ENCODE data around the gene GP1BB.

GP1BB gene

DNA sequence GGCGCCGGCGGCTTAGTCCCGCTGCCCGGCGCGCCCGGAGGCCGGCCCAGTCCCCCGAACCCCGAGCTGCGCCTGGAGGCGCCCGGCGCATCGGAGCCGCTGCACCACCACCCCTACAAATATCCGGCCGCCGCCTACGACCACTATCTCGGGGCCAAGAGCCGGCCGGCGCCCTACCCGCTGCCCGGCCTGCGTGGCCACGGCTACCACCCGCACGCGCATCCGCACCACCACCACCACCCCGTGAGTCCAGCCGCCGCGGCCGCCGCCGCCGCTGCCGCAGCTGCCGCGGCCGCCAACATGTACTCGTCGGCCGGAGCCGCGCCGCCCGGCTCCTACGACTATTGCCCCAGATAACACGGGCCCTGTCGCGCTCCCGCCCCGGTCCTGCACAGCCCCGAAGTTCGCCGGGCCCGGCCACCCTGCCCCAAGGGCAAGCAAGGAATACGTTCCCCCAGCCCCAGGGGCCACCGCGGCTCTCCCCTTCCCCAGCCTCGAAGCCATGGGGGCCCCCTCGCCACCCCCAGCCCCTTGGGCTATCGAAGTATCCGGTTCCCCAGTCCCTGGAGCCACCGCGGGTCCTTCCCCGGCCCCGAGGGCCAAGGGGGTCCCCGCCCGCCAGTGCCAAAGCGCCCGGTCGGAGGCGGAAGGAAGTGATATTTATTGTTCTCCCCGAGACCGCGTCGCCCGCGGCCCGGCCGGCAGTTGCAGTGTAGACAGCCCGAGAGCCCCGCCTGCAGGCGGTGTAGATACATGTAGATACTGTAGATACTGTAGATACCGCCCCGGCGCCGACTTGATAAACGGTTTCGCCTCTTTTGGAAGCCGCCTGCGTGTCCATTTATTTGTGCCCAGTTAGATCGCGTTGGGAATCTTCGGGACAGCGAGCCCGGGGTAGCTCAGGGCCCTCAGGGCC is 43.4 kb downstream of the GP1BB start:
- peak; percentile 25 for DNase-seq (ENCODE audit: low spot score)

DNA sequence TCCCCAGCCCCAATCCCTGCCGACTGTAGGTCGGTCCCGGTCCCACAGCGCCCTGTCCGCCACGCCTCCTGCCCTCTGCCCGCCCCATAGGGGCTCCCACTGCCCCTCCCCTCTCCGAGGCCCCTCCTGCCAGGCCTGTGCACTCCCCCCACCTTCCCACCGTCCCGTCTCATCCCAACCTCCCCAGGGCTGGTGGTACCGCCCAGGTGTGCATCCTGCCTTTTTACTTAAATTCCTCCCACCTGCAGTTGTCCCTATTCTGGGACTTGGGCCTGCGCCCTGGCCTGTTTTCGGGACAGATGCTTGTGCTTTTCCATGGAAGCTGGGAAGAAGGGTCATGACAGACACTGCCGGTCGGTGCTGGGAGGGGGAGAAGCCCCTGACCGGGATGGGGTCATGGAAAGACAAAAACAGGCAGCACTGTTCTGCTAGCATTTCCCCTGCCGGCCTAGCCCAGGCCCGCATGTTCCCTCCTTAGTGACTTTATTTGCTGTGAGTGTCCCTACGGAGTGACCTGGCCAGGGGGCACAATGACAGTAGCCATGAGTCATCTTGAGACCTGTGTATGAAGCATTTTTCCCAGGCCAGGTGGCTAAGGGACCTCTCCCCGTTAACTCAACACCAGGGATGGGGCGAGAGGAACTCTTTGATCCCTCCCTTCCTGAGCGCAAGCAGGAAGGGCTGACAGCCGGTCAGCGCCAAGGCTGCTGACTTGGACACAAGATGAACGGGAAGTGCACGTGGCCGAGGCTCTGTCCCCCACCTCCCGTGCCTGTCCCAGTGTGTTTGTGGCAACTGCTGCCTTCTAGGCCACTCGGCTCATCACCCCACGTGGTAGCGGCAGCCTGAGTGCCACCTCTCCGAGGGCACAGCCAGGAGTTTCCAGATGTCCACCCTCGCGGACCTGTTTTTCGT is 44.3 kb downstream of the GP1BB start:
- DNase-seq (ENCODE audit: low spot score): peak; percentile 10

DNA sequence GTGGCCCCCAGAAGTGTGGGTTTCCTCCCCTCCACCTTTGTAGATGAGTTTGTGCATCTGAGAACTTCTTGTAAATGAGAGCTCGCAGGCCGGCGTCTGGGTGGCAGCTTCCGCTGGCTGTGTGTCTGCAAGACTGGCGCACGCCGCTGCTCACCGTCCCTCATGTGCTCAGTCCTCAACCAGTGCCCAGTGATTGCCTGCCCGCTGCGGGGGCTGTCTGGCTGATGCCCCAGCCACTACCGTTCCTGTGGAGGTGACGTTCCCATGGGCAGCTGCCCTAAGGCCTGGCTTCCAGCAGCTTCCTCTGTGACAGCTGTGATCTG is 46.0 kb downstream of the GP1BB start:
- DNase-seq (ENCODE audit: low spot score): no peak

DNA sequence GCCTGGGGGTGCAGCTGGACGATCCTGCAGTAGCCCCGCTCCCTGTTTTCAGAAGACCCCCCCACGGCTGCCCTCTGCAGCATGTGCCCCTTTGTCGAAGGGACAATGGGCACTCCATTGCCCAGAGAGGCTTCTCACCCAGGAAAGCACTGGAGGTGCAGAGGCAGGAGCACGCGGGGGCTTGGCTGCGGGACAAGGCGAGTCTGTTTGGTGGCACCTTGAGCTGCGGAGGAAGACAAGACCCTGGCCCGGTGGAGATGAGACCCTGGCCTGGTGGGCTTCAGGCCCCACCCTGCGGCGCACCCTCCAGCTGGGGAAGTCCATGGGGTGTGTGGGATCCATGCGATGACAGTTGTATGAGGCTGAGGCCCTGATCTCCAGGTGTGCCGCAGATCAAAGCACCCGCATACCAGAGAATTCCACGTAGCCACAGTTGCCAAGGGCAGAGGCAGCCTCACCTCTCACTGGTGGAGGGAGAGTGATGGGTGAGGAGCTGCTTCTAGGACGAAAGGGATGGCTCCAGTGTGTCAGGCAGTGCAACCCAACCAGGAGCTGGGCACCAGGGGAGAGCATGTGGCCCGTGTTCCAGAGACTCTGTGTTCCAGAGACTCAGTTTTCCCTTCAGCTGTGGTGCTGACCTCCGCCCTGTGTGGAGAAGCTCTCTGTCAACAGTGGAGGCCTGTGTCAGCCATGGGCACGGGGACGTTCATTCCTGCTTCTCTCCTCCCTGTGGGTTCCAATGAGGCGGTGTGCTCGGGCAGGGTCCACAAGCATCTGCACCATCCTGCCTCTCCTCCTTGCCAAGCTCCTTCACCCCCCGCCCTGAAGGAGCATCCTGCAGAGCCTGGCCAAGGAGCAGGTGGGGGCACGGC is 47.2 kb downstream of the GP1BB start:
- no peak for DNase-seq (ENCODE audit: low spot score)

DNA sequence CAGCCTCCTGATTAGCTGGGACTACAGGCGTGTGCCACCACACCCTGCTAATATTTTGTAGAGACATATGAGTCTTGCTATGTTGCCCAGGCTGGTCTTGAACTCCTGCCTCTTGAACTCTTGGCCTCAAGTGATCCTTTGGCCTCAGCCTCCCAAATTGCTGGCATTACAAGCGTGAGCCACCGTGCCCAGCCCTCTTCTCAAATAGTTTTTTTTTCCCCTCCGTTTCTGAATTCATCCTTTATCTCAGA is 49.0 kb downstream of the GP1BB start:
- DNase-seq (ENCODE audit: low spot score): no peak

DNA sequence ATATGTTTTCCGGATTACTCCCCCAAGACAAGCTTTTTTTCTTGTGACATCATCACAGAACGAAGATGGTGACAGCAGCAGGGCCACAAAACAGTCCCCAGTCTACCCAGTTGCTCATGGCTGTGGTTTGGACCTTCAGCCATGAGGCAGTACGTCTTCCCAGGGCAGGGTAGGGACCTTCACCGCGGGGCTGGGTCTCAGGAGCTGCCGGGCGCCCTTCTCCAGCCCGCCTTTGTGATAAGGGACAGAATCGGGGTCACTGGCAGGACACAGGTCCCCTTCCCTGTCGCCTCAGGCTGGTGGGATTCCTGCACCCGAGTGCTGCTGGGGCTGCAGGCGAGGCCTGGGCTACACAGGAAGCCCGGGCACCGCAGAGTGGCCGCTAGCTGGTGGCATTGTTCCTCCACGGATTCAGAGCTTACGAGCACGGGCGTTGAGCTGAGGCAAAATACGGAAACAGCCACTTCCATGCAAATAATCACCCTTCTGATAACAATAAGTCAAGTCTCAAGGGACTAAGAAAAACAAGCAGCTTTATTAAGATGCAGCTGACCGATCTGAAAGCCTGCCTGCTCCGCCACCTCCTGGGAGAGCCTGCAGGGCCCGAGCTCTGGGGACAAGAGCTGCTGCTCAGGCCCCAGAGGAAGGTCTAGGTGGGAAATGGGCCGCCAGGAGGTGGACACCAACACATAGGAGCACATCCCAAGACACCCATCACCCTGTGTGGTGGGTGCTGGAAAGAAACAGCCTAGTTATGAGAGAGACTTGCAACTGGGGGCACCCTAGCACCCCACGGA is 49.5 kb downstream of the GP1BB start:
- DNase-seq (ENCODE audit: low spot score): no peak

DNA sequence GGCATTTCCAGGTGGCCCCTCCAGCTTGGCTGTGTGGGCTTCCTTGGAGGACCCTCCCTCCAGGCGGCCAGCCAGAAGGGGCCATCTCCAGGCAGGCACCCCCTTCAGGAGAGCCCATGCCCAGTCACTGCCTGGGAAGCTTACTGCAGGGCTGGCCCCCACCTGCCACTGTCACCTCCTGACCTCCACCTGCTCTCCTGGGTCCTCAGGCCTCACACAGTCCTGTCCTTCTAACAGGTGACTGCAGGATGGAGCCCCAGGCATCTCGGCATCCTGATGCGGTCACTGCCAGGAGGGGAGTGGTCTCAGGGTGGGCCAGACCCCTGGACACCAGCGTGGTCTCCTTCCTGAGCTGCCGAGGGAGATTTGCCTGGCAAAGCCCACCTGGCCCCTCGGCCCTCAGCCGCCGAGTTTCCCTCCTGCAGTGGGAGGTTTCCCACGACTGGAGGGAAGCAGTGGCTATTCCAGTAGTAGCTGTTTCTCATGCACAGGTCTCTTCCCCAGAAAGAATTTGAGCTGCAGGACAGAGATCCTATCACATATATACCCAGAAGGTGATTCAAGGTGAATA is 50.2 kb downstream of the GP1BB start:
- DNase-seq (ENCODE audit: low spot score): no peak

Data from kidney tubule cell (primary cell).